H1 (cell line): ENCODE results near the gene GNAT1. TPM values are rescaled to one million over a fixed set of nuclear protein-coding genes. Genes with fewer than 3 reads are reported as not detected.
A peak's percentile ranks its signal among the peaks of the same experiment; 100 is the strongest.

Source experiments
- ATF2 ChIP-seq: IDR thresholded peaks from 2 replicates; pipeline ENCODE4 v1.6.1; 2012; ENCODE audit warnings: low read length, inconsistent platforms
- BRCA1 ChIP-seq: IDR thresholded peaks from 2 replicates; pipeline ENCODE4 v1.6.1; 2012; ENCODE audit warnings: low read depth, low read length, improper control_type of control experiment
- CBX8 ChIP-seq: fragments of 300-800, 300-1000 bp; sonication (generic); IDR thresholded peaks from 2 replicates; pipeline ENCODE4 v1.7.1; 2016; ENCODE audit warnings: low read depth, low read length, borderline replicate concordance
- CEBPB ChIP-seq: IDR thresholded peaks from 2 replicates; pipeline ENCODE4 v1.6.1; 2012; ENCODE audit warnings: low read depth, low read length
- CHD2 ChIP-seq: IDR thresholded peaks from 2 replicates; pipeline ENCODE4 v1.6.1; 2012; ENCODE audit warnings: low read length, improper control_type of control experiment
- E2F6 ChIP-seq: IDR thresholded peaks from 2 replicates; pipeline ENCODE4 v1.6.1; 2012; ENCODE audit warnings: inconsistent platforms
- EP300 ChIP-seq, 2 experiments: IDR thresholded peaks; 1 replicate in 1 of 2; 2 replicates in 1 of 2; pipeline ENCODE4 v1.6.1; 2011 to 2012; ENCODE audit warnings: low read depth in 2 of 2, low read length in 2 of 2, mild to moderate bottlenecking in 2 of 2, borderline replicate concordance in 1 of 2, inconsistent platforms in 1 of 2, moderate library complexity in 1 of 2
- EZH2 ChIP-seq: fragments of 200-600 bp; sonication (generic); IDR thresholded peaks from 2 replicates; pipeline ENCODE4 v1.7.1; 2012; ENCODE audit warnings: low read depth, mild to moderate bottlenecking, moderate library complexity, low read length, inconsistent platforms; ENCODE audit not compliant: severe bottlenecking
- GTF2F1 ChIP-seq: IDR thresholded peaks from 2 replicates; pipeline ENCODE4 v1.6.1; 2012; ENCODE audit warnings: low read depth, low read length, improper control_type of control experiment, borderline replicate concordance
- JUN ChIP-seq: IDR thresholded peaks from 2 replicates; pipeline ENCODE4 v1.6.1; 2011; ENCODE audit warnings: low read depth, mild to moderate bottlenecking, improper control_type of control experiment, low read length
- JUND ChIP-seq: IDR thresholded peaks from 2 replicates; pipeline ENCODE4 v1.6.1; 2011; ENCODE audit warnings: mild to moderate bottlenecking, improper control_type of control experiment, low read length
- KDM1A ChIP-seq: fragments of 200-600, 300-600 bp; sonication (generic); IDR thresholded peaks from 2 replicates; pipeline ENCODE4 v1.7.1; 2016; ENCODE audit warnings: mild to moderate bottlenecking, low read length, borderline replicate concordance
- MAFK ChIP-seq: IDR thresholded peaks from 2 replicates; pipeline ENCODE4 v1.6.1; 2012; ENCODE audit warnings: low read depth, mild to moderate bottlenecking, improper control_type of control experiment, low read length
- NANOG ChIP-seq: IDR thresholded peaks from 2 replicates; pipeline ENCODE4 v1.6.1; 2011; ENCODE audit warnings: low read length, low read depth, mild to moderate bottlenecking, inconsistent platforms; ENCODE audit not compliant: insufficient read depth, poor library complexity, severe bottlenecking
- POLR2A ChIP-seq, 2 experiments: IDR thresholded peaks; 1 replicate in 1 of 2; 2 replicates in 1 of 2; pipeline ENCODE4 v1.6.1; 2011; ENCODE audit warnings: low read depth in 2 of 2, low read length in 2 of 2, mild to moderate bottlenecking in 2 of 2; ENCODE audit errors: control extremely low read depth in 1 of 2
- POLR2AphosphoS5 ChIP-seq: IDR thresholded peaks from 2 replicates; pipeline ENCODE4 v1.6.1; 2011; ENCODE audit warnings: low read depth, low read length
- POU5F1 ChIP-seq: IDR thresholded peaks from 2 replicates; pipeline ENCODE4 v1.6.1; 2011; ENCODE audit warnings: low read depth, mild to moderate bottlenecking, low read length, moderate library complexity
- SAP30 ChIP-seq: fragments of 300-600 bp; sonication (generic); IDR thresholded peaks from 2 replicates; pipeline ENCODE4 v1.7.1; 2012; ENCODE audit warnings: low read length, moderate library complexity, mild to moderate bottlenecking, inconsistent platforms; ENCODE audit not compliant: insufficient read depth, insufficient replicate concordance
- SIRT6 ChIP-seq: IDR thresholded peaks from one replicate; pipeline ENCODE4 v1.7.1; 2012; ENCODE audit warnings: low read length, inconsistent platforms
- SP4 ChIP-seq: IDR thresholded peaks from 2 replicates; pipeline ENCODE4 v1.6.1; 2012; ENCODE audit warnings: low read length, inconsistent platforms
- SUZ12 ChIP-seq: fragments of 200-600 bp; sonication (generic); IDR thresholded peaks from 2 replicates; pipeline ENCODE4 v1.6.1; 2012; ENCODE audit warnings: mild to moderate bottlenecking, inconsistent platforms, low read length, moderate library complexity, mixed read lengths
- USF2 ChIP-seq: IDR thresholded peaks from 2 replicates; pipeline ENCODE4 v1.6.1; 2011; ENCODE audit warnings: low read length, improper control_type of control experiment
- YY1 ChIP-seq: IDR thresholded peaks from 2 replicates; pipeline ENCODE4 v1.6.1; 2011; ENCODE audit warnings: low read depth, mild to moderate bottlenecking, low read length
- polyA plus RNA-seq, 7 experiments: library from polyadenylated mRNA; depleted of rRNA in 3 of 7; stranded (reverse) in 5 of 7; unstranded in 2 of 7; fragments of >200 nt in 5 of 7; fragments of 200-250 nt in 2 of 7; gene quantifications; 1 replicate in 5 of 7; 2 replicates in 1 of 7; 4 replicates in 1 of 7; pipeline versions ENCODE4 v1.2.1 to v1.2.3, GENCODE V29; 2011 to 2013; ENCODE audit warnings: missing spikeins in 2 of 7, mixed read lengths in 2 of 7
- total RNA-seq: library from RNA; stranded (reverse); fragmentation: NEBNext Ultra II Directional; extraction: Animal tissue kit (Norgen Biotek cat#: 25700); gene quantifications from 2 replicates; pipeline ENCODE4 v1.2.1, GENCODE V29; 2021

Gene GNAT1
- total and polyA plus RNA-seq, 2 of the 8 experiments (the other 6 are each of a cell fraction or from before 2014, with no cell fraction given), result 0.08 TPM; not detected in 1

- TF ChIP-seq SAP30 (no peak), NANOG (peak; percentile 18), KDM1A (peak; percentile 11; the same call in 1 of the 2 replicates), SIRT6 (no peak), ATF2 (no peak), CEBPB (no peak), CHD2 (0 out of 2 replicates have a peak, but pooled peaks have one; percentile 8), SUZ12 (no peak), POLR2AphosphoS5 (no peak; the same call in 1 of the 2 replicates), GTF2F1 (no peak), MAFK (no peak), USF2 (no peak), YY1 (no peak), JUN (no peak), POU5F1 (peak; percentile 70; the same call in 1 of the 2 replicates), EP300 (IDR thresholded peaks at IDR 0.05; ENCODE audit: borderline replicate concordance in 1 of 2, low read depth in 2 of 2, low read length in 2 of 2) (peak in 1 of 2 experiments; percentile 85; a peak in 1 of 3 replicates), SP4 (0 out of 2 replicates have a peak, but pooled peaks have one; percentile 57), CBX8 (no peak), EZH2 (no peak), E2F6 (no peak), BRCA1 (no peak), POLR2A (IDR thresholded peaks at IDR 0.05; ENCODE audit: control extremely low read depth in 1 of 2, low read depth in 2 of 2, low read length in 2 of 2) (peak in 1 of 2 experiments; percentile 49; a peak in 2 of 3 replicates), JUND (no peak)
Measured at GRCh38 chr3:50241163-50241562, 49.8 kb downstream of the GNAT1 start (continued).
